Measurements from ENCODE around the gene RAB20. TPM values are rescaled to one million over a fixed set of nuclear protein-coding genes. Genes with fewer than 3 reads are reported as not detected.

Gene RAB20
- total RNA-seq, 1 experiment from 2014 or later, result 10.6 TPM

DNA sequence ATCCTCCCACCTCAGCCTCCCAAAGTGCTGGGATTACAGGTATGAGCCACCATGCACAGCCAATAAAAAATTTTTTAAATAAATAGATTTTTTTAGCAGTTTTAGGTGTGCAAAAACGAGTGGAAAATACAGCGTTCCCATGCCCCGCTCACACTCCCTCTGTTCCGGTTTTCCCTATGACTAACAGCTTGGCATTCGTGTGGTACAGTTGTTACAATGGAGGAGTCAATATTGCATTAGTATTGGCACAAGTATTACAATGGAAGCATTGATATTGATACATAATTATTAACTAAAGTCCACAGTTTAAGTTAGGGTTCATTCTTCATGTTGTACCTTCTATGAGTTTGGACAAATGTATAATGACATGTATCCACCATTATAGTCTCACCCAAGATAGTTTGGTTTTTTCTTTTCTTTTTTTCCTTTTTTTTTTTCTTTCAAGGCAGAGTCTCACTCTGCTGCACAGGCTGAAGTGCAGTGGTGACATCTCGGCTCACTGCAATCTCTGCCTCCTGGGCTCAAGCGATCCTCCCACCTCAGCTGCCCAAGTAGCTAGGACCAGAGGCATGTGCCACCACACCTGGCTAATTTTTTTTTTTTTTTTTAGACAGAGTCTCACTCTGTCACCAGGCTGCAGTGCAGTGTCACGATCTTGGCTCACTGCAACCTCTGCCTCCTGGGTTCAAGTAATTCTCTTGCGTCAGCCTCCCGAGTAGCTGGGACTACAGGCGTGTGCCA lies 15.4 kb upstream of the RAB20 start:
- RAD21 ChIA-PET (ENCODE audit: low non-redundant PET in 1 of 2, low total read pairs in 2 of 2, uncharacterized antibody in 2 of 2, unreplicated experiment in 2 of 2), result no interaction called here
- H3K4me3 ChIP-seq (replicated peaks in 1 of 2; ENCODE audit: low read depth in 1 of 2, low read length in 2 of 2), result no peak overlapping the region
- H3K9me3 ChIP-seq (ENCODE audit: control insufficient read depth in 1 of 2, insufficient read depth in 1 of 2, low read depth in 1 of 2, low read length in 2 of 2), result no peaks in the 10 kb centered on the region
- ATAC-seq, result no peak
- H2AFZ ChIP-seq (ENCODE audit: low read depth, low read length, poor library complexity, severe bottlenecking), result no peak overlapping the region
- no peak overlapping the region for H3K9ac ChIP-seq (ENCODE audit: low read length)
- H3K79me2 ChIP-seq (ENCODE audit: insufficient read depth, low read length), result no peaks in the 10 kb centered on the region
- TF ChIP-seq RAD21 (IDR thresholded peaks at IDR 0.05; ENCODE audit: low read depth), result no peak
- no peak for TF ChIP-seq TCF7L2 (IDR thresholded peaks at IDR 0.05; ENCODE audit: borderline replicate concordance, extremely low read depth, insufficient read depth, insufficient read length)
- TF ChIP-seq SIN3A (IDR thresholded peaks at IDR 0.05; ENCODE audit: low read depth), result no peak
- TF ChIP-seq, protein P1, sequence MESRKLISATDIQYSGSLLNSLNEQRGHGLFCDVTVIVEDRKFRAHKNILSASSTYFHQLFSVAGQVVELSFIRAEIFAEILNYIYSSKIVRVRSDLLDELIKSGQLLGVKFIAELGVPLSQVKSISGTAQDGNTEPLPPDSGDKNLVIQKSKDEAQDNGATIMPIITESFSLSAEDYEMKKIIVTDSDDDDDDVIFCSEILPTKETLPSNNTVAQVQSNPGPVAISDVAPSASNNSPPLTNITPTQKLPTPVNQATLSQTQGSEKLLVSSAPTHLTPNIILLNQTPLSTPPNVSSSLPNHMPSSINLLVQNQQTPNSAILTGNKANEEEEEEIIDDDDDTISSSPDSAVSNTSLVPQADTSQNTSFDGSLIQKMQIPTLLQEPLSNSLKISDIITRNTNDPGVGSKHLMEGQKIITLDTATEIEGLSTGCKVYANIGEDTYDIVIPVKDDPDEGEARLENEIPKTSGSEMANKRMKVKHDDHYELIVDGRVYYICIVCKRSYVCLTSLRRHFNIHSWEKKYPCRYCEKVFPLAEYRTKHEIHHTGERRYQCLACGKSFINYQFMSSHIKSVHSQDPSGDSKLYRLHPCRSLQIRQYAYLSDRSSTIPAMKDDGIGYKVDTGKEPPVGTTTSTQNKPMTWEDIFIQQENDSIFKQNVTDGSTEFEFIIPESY (IDR thresholded peaks at IDR 0.05; ENCODE audit: extremely low read depth, insufficient replicate concordance, low read length), result no peak
- no peak for TF ChIP-seq FOSL1 (IDR thresholded peaks at IDR 0.05; ENCODE audit: low read depth)
- TF ChIP-seq POLR2AphosphoS5 (IDR thresholded peaks at IDR 0.05; ENCODE audit: low read depth, low read length), result no peak
- TF ChIP-seq, protein P2, sequence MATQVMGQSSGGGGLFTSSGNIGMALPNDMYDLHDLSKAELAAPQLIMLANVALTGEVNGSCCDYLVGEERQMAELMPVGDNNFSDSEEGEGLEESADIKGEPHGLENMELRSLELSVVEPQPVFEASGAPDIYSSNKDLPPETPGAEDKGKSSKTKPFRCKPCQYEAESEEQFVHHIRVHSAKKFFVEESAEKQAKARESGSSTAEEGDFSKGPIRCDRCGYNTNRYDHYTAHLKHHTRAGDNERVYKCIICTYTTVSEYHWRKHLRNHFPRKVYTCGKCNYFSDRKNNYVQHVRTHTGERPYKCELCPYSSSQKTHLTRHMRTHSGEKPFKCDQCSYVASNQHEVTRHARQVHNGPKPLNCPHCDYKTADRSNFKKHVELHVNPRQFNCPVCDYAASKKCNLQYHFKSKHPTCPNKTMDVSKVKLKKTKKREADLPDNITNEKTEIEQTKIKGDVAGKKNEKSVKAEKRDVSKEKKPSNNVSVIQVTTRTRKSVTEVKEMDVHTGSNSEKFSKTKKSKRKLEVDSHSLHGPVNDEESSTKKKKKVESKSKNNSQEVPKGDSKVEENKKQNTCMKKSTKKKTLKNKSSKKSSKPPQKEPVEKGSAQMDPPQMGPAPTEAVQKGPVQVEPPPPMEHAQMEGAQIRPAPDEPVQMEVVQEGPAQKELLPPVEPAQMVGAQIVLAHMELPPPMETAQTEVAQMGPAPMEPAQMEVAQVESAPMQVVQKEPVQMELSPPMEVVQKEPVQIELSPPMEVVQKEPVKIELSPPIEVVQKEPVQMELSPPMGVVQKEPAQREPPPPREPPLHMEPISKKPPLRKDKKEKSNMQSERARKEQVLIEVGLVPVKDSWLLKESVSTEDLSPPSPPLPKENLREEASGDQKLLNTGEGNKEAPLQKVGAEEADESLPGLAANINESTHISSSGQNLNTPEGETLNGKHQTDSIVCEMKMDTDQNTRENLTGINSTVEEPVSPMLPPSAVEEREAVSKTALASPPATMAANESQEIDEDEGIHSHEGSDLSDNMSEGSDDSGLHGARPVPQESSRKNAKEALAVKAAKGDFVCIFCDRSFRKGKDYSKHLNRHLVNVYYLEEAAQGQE (IDR thresholded peaks at IDR 0.05; ENCODE audit: low read depth), result no peak
- no peak for TF ChIP-seq POLR2A (IDR thresholded peaks at IDR 0.05; ENCODE audit: borderline replicate concordance, extremely low read depth, insufficient read depth, insufficient read length)
- TF ChIP-seq, protein P3, sequence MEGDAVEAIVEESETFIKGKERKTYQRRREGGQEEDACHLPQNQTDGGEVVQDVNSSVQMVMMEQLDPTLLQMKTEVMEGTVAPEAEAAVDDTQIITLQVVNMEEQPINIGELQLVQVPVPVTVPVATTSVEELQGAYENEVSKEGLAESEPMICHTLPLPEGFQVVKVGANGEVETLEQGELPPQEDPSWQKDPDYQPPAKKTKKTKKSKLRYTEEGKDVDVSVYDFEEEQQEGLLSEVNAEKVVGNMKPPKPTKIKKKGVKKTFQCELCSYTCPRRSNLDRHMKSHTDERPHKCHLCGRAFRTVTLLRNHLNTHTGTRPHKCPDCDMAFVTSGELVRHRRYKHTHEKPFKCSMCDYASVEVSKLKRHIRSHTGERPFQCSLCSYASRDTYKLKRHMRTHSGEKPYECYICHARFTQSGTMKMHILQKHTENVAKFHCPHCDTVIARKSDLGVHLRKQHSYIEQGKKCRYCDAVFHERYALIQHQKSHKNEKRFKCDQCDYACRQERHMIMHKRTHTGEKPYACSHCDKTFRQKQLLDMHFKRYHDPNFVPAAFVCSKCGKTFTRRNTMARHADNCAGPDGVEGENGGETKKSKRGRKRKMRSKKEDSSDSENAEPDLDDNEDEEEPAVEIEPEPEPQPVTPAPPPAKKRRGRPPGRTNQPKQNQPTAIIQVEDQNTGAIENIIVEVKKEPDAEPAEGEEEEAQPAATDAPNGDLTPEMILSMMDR (IDR thresholded peaks at IDR 0.05 in 2 of 3, conservative IDR thresholded peaks at IDR 0.05 in 1 of 3; ENCODE audit: borderline replicate concordance in 1 of 3, insufficient read depth in 1 of 3, low read depth in 2 of 3, low read length in 2 of 3), result no peak
- POLR2A ChIA-PET, result no interaction called here
- peaks cover 3 to 13% of the 10 kb centered on the region in 2 experiments for H3K4me1 ChIP-seq (ENCODE audit: control insufficient read depth in 1 of 2, insufficient read depth in 2 of 2, low read length in 2 of 2)
- no peak overlapping the region for H3K27ac ChIP-seq (ENCODE audit: low read depth, low read length)
- CTCF ChIA-PET, result no interaction called here
- no peaks in the 10 kb centered on the region for H3K9me2 ChIP-seq (ENCODE audit: insufficient read depth)
- H3K27me3 ChIP-seq (ENCODE audit: insufficient read depth, low read length), result no peaks in the 10 kb centered on the region
- intact Hi-C loops (cut with micrococcal nuclease), result no loop called here
- no peaks in the 10 kb centered on the region for H3K36me3 ChIP-seq (ENCODE audit: control insufficient read depth in 1 of 2, insufficient read depth in 2 of 2, low read length in 2 of 2)
- BruUV-seq (replicated peaks), result no TSS peak
- DNase-seq (ENCODE audit: low read depth, low spot score), result no peak
- no peaks in the 10 kb centered on the region for H4K20me1 ChIP-seq (ENCODE audit: insufficient read depth)
- H3K4me2 ChIP-seq (ENCODE audit: low read length), result no peak overlapping the region

All from HCT116 (cell line).